NCI-H748 treated with DMSO at 0.1 percent for 48 hours (cell line): ENCODE results near the gene MIPOL1.
"Not testable (repeated sequence)": the region's sequence is repeated elsewhere in the genome, so short reads cannot be mapped to it uniquely, and the experiment has no call there.

Experiments
- DNase-seq: peaks from one replicate; lab custom pipeline; 2025; lab: John Stamatoyannopoulos, UW

MIPOL1 gene

DNA sequence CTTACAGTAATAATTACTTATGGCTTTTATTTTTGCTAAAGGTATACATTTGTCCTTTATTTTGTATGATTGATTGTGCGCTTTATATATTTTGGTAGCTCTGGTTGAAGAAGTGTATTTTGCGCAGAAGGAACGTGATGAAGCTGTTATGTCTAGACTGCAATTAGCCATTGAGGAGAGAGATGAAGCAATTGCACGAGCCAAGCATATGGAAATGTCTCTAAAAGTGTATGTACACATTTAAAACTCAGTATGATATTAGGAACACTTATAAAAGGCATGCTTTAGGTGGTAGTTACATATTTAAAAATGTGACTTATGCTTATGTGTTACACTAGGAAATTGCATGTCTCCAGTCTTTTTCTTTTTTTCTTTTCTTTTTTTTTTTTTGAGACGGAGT, 87.5 kb downstream of the MIPOL1 start:
- DNase-seq, result no peak

DNA sequence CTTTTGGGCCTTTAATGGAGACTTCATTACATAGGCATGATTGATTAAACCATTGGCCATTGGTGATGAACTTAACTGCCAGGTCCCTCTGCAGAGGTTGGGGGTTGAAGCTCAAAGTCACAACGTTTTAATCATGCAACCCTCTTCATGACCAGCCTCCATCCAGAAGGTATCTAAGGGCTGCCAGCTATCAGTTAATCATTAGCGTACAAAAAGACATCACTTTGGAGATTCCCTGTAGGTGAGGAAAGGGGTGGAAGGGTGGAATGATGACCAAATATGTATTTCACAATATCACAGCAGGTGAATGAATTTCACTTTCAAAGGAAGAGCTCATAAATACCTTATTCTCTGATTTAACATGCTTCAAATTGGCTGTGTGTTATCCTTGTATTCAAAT, 92.0 kb downstream of the MIPOL1 start:
- no peak for DNase-seq

DNA sequence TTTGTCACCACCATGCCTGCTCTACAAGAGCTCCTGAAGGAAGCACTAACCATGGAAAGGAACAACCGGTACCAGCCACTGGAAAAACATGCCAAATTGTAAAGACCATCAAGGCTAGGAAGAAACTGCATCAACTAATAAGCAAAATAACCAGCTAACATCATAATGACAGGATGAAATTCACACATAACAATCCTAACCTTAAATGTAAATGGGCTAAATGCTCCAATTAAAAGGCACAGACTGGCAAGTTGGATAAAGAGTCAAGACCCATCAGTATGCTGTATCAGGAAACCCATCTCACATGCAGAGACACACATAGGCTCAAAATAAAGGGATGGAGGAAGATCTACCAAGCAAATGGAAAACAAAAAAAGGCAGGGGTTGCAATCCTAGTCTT, 97.5 kb downstream of the MIPOL1 start:
- not testable (repeated sequence) for DNase-seq

- DNase-seq, result no peak
These were observed 113.5 kb downstream of the MIPOL1 start for GRCh38 chr14:37311252-37311651.

DNA sequence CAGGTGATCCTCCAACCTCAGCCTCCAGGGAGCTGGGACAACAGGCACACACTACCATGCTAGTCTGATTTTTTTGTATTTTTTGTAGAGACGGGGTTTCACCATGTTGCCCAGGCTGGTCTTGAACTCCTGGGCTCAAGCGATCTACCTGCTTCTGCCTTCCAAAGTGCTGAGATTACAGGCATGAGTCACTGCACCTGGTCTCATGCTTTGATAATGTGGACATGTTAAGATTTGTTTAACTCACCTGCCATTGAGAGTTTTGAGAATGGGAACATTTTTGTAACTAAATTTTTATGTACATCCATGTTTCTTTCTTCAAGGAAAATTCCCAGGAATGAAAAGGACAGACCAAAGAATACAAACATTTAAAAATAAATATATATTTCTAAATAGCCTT, 121.2 kb downstream of the MIPOL1 start:
- no peak for DNase-seq

DNA sequence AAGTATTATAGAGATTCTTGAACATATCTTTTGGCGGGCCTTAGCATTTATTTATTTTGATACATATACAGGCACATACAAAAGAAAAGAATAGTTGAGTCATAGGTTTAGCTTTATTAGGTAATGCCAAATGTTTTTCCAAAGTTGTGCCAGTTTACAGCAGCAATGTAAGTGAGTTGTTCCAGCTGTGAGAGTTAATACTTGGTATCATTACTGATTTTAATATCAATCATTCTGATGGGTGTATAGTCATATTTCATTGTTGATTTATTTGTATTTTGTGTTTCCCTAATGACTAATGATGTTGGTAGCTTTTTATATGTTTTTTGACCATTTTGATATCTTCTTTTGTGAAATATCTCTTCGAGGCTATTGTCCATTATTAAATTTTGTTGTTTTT, 122.4 kb downstream of the MIPOL1 start:
- DNase-seq, result no peak

GRCh38 chr14:37325332-37325731, 127.6 kb downstream of the MIPOL1 start:
- DNase-seq, result no peak

DNA sequence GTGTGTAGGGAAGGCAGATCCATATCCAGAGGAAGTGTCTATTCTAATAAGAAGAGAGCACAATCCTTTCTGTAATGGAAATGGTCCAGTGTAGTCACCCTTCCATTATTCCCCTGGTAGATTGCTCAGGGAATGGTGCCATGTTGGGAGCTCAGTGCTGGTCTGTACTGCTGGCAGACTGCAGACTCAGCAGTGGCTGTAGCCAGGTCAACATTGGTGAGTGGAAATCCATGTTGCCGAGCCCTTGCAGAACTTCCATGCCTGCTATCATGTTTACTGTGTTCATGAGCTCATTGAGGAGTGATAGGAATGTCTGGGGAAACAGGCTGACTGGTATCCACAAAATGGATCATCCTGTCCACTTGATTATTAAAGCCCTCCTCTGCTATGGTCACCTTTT, 128.7 kb downstream of the MIPOL1 start:
- DNase-seq, result no peak

GRCh38 chr14:37327933-37328332, 130.2 kb downstream of the MIPOL1 start:
- not testable (repeated sequence) for DNase-seq

DNA sequence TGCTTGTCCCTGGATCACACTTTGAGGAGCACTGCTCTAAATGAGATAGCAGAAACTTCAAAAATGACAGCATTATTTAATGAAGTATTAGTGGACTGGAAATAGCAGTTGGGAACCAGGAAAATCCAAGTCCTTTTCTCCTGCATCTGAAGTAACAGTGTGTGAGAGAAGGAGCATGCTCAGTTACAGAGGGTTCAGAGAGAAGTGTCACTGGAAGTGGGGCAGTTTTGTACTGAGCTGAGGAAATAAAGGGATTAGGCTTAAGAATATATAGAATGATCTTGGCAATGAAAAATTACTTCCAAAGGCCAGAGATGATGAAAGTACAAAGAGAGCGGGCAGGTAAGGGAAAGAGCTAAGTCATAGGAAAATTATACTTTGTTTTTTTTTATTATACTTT, 130.9 kb downstream of the MIPOL1 start:
- DNase-seq, result no peak

DNA sequence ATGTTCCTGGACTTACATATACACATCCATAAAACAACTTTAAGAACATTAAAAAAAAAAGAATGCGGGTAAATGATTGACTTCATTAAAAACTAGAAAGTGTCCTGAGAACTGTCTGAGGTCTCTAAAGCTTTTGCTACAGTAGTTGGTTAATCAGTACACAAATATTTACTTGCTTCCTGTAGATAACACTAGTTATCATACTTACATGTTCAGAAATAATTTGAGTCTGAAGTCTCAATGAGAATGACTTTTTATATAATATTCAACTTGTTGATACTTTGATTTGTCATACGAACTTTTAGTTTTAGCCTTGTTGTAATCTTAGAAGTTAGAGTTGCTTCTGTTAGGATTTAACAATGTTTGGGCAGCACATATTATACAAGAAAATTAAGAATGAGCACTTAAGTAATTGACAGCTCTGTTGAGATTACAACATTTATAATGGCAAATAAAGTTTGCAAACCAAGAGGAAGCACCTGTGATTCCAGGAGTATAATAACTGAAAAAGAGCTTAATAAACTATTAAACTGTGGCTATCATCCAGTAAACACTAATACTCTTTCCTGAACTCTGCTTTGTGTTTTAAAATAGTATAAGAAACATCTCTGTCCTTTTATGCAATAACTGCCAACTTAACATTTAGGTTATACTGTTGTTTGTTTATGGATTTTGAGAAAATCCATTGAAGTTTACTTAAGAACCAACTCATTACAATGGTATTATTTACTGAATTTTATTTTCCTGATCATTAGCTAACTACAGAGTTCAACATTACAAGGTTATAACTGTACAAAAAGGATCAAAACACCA, 131.7 kb downstream of the MIPOL1 start:
- DNase-seq, result no peak

GRCh38 chr14:37330910-37331309, 133.2 kb downstream of the MIPOL1 start:
- no peak for DNase-seq

GRCh38 chr14:37340353-37340752, 142.6 kb downstream of the MIPOL1 start:
- no peak for DNase-seq

DNA sequence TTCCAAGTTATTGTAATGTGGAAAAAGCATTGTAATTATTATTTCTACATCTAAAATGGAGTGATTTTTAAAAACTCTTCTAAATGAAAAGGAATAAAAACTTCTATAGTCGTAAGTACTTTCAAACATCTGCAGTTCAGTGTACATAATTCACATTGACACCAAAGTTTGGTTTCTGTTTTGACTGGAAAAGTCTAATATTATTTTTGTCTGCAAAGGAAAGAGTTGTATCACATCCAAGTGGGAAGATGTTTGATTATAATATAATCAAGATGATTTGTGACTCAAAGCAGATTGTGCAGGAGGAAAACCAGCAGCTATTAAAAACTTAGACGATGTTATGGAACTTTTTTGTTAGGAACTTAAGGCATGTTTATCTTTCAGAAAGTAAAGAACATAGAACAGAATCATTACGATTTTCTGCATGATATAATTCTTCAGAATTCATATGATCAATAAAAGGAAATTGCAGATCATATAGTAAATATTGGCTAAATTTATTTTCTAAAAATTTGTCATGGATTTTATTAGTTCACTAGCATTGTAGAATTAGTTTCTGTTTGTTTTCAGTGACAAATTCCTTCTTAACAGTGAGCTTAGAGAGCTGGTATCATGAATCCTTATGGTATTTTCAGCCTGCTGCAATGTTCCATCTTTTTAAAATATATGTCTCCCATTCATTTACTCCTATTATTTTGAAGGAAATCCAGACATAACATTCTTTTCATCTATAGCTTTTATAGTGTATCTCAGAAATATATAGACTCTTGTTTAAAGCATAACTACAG, 145.8 kb downstream of the MIPOL1 start:
- DNase-seq, result no peak

DNA sequence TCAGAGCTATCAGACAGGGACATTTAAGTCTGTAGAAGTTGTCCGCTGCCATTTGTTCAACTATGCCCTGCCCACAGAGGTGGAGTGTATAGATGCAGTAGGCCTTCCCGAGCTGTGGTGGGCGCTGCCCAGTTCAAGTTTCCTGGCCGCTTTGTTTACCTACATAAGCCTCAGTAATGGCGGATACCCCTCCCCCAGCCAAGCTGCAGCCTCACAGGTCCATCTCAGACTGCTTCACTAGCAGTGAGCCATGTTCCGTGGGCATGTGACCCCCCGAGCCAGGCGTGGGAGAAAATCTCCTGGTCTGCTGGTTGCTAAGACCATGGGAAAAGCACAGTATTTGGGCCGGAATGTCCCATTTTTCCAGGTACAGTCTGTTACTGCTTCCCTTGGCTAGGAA, 165.9 kb downstream of the MIPOL1 start:
- no peak for DNase-seq

- peak; percentile 94 for DNase-seq
These were observed 171.7 kb downstream of the MIPOL1 start for GRCh38 chr14:37369425-37369824.

DNA sequence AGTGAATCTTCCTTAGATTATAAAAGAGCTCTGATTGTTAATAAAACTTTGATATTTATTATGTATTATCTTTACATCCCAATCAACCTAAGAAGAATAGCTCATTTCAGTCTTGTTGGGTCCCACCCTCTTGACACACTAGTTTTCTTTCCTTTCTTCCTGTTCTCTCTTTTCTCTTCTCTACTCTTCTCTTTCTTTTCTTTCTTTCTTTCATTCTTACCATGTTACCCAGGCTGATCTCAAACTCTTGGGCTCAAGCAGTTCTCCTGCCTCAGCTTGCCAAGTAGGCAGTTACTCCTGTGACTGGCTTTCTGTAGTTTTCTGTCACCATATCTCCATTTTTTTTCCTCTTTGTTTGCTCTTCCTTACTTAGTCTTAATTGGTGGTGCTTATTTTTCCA, 177.8 kb downstream of the MIPOL1 start:
- no peak for DNase-seq

GRCh38 chr14:37376944-37377609, 179.3 kb downstream of the MIPOL1 start:
- DNase-seq, result no peak

DNA sequence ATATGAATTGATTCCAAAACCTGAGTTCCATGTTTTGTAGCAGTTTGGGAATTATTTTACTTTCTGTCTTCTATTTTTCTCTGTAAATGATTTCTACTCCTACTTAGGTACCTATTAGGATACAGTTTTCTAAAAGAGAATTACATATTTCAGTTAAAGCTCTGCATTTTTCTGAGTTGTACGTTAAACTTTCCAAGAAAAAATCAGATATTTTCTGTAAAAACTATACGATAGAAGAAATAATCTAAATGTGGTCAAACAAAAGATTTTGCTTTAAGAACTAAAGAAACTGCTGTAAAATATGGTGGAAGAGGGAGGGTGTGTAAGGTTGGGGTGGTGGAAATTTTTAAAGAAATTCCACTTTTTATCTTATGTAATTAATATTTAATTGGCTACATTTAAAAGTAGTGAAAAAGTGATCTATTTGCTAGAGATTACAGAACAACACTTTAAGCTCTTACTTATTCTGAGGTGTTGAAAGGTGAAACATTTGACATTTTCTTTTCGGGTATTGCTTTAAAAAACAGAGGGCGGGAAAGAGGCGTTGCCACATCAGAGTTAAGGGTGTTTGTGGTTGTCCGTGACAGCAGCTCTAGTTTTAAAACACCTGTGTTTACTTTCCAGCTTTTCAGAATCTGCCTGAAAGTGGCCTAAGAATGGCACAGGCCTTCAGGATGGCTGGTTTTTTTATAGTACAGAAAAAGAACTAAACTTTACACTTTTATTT, 187.3 kb downstream of the MIPOL1 start:
- DNase-seq, result peak; percentile 93

GRCh38 chr14:37397157-37397940, 199.6 kb downstream of the MIPOL1 start:
- not testable (repeated sequence) for DNase-seq

- no peak for DNase-seq
These were observed 200.1 kb downstream of the MIPOL1 start for GRCh38 chr14:37397941-37398215.

GRCh38 chr14:37399517-37399916, 201.8 kb downstream of the MIPOL1 start:
- DNase-seq, result peak; percentile 65
